Right lobe of liver (tissue), 6 donors: ENCODE measurements around the gene BMERB1. TPM values are rescaled to one million over a fixed set of nuclear protein-coding genes. Genes with fewer than 3 reads are reported as not detected.

Source experiments
- ATAC-seq, 4 donors: fragments of 200-7000 bp; cut with Tn5 transposase; one replicate each; pipeline ENCODE4 v1.9.1; 2020; ENCODE audit warnings: mild to moderate bottlenecking in 4 of 4, moderate library complexity in 4 of 4
- DNase-seq, 3 donors: peaks; one replicate each; pipeline ENCODE4 v3.0.0-alpha.2; 2020
- H3K27ac ChIP-seq, 3 donors: fragments of 200-600 bp; one replicate each; pipeline ENCODE4 v1.8.0; 2022
- H3K27me3 ChIP-seq, 2 donors: fragments of 200-600 bp; one replicate each; pipeline ENCODE4 v1.8.0; 2022
- H3K36me3 ChIP-seq, 4 donors: fragments of 200-600 bp; sonication (generic) in 1 of 4; one replicate each; pipeline versions ENCODE4 v1.5.1 to v1.8.0; 2017 to 2022; ENCODE audit warnings: control low read depth in 1 of 4
- H3K4me1 ChIP-seq, 4 donors: fragments of 200-600 bp; sonication (generic) in 1 of 4; one replicate each; pipeline versions ENCODE4 v1.5.1 to v1.8.0; 2017 to 2022; ENCODE audit warnings: control low read depth in 1 of 4
- H3K4me3 ChIP-seq, 3 donors: fragments of 200-600 bp; one replicate each; pipeline ENCODE4 v1.8.0; 2022
- H3K9me3 ChIP-seq, 4 donors: fragments of 200-600 bp; sonication (generic) in 1 of 4; one replicate each; pipeline versions ENCODE4 v1.5.1 to v1.8.0; 2017 to 2022; ENCODE audit warnings: control low read depth in 1 of 4
- POLR2A ChIP-seq: fragments of 450-650 bp; IDR thresholded peaks from one replicate; pipeline ENCODE4 v1.6.1; 2017; ENCODE audit warnings: antibody characterized with exemption, mild to moderate bottlenecking
- WGBS: methylation state at CpG from one replicate; pipeline ENCODE4 v1.1.6; 2018; ENCODE audit warnings: low coverage, low lambda C conversion rate; ENCODE audit not compliant: insufficient coverage; ENCODE audit errors: missing lambda C conversion rate; 5-methylcytosine and 5-hydroxymethylcytosine counted together
- intact Hi-C, 2 donors: fragments of 100-400 bp; cut with DNase I; formaldehyde crosslinking; loops; one replicate each; pipeline versions ENCODE4 v1.11.2 to v1.14.1; 2022
- total RNA-seq, 6 experiments: library from RNA; depleted of rRNA in 2 of 6; stranded (reverse); fragments of >200 nt in 2 of 6; fragmentation: NEBNext Ultra II Directional in 3 of 6; extraction: Animal tissue kit (Norgen Biotek cat#: 25700) in 3 of 6; gene quantifications; one replicate each; pipeline versions ENCODE4 v1.1.0 to v1.2.4, GENCODE V29; 2016 to 2023
- TF ChIP-seq, protein P1 (sequence below), 4 donors: fragments of 200-600 bp in 3 of 4; fragments of 450-650 bp in 1 of 4; IDR thresholded peaks; one replicate each; pipeline versions ENCODE4 v1.5.1 to v1.8.0; 2016 to 2022; ENCODE audit warnings: antibody characterized with exemption in 4 of 4, mild to moderate bottlenecking in 2 of 4
- donor health status: DM: no; HTN: yes; CAD: no.
- donor health status: DM: no; HTN: no; CAD: no.
- donor health status: DM: no; HTN: no; CAD: no.
- donor health status: DM: no; HTN: yes; CAD: no.
- donor health status: DM: no; HTN: yes; CAD: no.

The BMERB1 gene
- total RNA-seq, 6 experiments from 2014 or later, result 7.0 to 24.0 (median 10.5) TPM

DNA sequence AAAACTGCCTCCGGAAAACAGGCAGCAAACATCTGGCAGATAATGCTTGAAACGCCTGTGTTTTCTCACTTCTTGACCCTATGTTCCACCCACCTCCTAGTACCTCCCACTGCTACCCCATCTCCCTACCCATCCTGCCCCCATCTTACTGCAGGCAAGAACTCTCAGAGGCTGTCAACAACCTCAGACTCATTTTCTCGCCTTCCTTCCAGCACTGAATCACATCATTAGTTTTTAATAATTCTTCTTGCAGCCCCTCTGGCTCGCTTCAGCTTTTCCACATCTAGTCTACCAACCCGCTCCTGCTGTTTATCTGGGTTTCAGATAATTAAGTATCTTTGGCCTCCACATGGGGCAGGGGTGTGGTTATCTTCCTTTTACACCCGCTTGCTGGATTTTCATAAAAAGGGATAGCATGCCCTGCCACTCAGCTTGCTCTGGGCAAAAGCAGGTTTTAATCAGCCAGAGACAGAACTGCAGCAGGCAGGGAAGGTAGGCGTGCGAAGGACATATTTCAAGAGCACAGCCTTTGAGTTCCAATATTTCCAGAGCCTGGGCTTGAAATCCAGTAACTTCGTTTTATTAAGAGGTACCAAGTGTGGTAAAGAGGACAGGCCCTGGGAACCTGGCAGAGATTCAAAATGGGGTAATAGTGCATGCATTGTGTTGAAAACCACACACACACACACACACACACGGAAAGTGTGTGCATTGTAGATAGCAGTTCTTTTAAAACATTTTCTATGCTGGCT lies 87.5 kb downstream of the BMERB1 start:
- peaks cover 0 to 8% (median 3%) of the 10 kb centered on the region in 4 donors for H3K4me1 ChIP-seq

DNA sequence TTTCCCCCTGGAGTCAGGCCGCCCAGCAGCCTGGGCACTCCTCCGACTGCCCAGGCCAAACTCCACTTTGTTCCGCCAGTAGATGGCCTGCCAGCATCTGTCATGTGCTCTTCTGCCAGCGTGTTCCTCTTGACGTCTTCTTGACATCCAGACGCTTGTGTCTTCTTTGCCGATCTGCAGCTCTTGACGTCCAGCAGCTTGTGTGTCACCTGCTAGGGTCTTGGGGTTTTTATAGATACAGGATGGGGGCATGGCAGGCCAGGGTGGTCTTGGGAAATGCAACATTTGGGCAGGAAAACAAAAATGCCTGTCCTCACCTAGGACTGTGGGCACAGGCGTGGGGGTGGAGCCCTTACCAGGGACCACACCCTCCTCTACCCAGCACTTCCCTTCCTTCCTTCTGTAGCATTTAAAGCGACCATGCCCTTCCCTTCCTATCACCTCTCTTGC lies 88.7 kb downstream of the BMERB1 start:
- Histone ChIP-seq H3K4me3 (no peak overlapping the region), H3K27me3 (no peaks in the 10 kb centered on the region), H3K36me3 (no peaks in the 10 kb centered on the region), H3K27ac (peak overlapping the region in 1 of 3 donors; percentile 6), H3K4me1 (peaks cover 0 to 6% (median 3%) of the 10 kb centered on the region in 4 donors), H3K9me3 (no peaks in the 10 kb centered on the region)
- 3% methylated on average over 6 of the region's 10 CpGs for WGBS
- ATAC-seq (peak; percentile 74 to 88 (median 80)), DNase-seq (peak; percentile 54 to 65 (median 61))
- intact Hi-C loops, result no loop called here
- TF ChIP-seq POLR2A, result no peak
- TF ChIP-seq, protein P1, sequence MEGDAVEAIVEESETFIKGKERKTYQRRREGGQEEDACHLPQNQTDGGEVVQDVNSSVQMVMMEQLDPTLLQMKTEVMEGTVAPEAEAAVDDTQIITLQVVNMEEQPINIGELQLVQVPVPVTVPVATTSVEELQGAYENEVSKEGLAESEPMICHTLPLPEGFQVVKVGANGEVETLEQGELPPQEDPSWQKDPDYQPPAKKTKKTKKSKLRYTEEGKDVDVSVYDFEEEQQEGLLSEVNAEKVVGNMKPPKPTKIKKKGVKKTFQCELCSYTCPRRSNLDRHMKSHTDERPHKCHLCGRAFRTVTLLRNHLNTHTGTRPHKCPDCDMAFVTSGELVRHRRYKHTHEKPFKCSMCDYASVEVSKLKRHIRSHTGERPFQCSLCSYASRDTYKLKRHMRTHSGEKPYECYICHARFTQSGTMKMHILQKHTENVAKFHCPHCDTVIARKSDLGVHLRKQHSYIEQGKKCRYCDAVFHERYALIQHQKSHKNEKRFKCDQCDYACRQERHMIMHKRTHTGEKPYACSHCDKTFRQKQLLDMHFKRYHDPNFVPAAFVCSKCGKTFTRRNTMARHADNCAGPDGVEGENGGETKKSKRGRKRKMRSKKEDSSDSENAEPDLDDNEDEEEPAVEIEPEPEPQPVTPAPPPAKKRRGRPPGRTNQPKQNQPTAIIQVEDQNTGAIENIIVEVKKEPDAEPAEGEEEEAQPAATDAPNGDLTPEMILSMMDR (IDR thresholded peaks at IDR 0.05), result peak; percentile 39 to 55 (median 42)

More for the DNA sequence above, 87.5 kb downstream of the BMERB1 start:
- ATAC-seq, result peak in 1 of 4 donors; percentile 23
- intact Hi-C loops, result no loop called here
- H3K27ac ChIP-seq, result peak overlapping the region in 1 of 3 donors; percentile 51
- no peak overlapping the region for H3K4me3 ChIP-seq
- no peak for DNase-seq
- WGBS, result 64% methylated on average over 10 of the region's 10 CpGs
- TF ChIP-seq, protein P1 (IDR thresholded peaks at IDR 0.05), result no peak
- no peak for TF ChIP-seq POLR2A
- no peaks in the 10 kb centered on the region for H3K9me3 ChIP-seq
- no peaks in the 10 kb centered on the region for H3K27me3 ChIP-seq
- H3K36me3 ChIP-seq, result no peaks in the 10 kb centered on the region

DNA sequence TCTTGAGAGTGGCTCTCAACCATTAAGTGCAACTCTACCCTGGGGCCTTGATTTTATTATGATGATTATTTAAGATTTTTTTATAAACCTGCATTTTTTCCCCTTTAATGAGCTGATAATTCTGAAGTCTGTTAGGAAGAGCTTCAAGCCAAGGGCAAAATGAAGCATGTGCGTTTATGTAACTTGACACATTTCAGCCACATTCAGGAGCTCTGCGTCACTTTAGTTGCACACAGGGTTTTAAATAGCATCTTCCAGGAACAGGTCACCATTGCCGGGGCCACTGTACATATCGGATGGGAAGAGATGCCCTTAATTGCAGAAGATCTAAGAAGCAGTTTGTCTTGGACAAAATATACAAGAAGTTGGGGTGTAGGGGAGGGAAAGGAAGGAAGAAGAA lies 89.6 kb downstream of the BMERB1 start:
- Histone ChIP-seq H3K27ac (no peak overlapping the region), H3K4me3 (no peak overlapping the region), H3K36me3 (no peaks in the 10 kb centered on the region), H3K27me3 (no peaks in the 10 kb centered on the region), H3K9me3 (no peaks in the 10 kb centered on the region), H3K4me1 (peaks cover 0 to 5% (median 2%) of the 10 kb centered on the region in 4 donors)
- DNase-seq, result no peak
- intact Hi-C loops, result no loop called here
- TF ChIP-seq POLR2A, result no peak
- TF ChIP-seq, protein P1 (IDR thresholded peaks at IDR 0.05), result no peak
- ATAC-seq, result no peak
- WGBS, result 91% methylated on average over 4 of the region's 4 CpGs

DNA sequence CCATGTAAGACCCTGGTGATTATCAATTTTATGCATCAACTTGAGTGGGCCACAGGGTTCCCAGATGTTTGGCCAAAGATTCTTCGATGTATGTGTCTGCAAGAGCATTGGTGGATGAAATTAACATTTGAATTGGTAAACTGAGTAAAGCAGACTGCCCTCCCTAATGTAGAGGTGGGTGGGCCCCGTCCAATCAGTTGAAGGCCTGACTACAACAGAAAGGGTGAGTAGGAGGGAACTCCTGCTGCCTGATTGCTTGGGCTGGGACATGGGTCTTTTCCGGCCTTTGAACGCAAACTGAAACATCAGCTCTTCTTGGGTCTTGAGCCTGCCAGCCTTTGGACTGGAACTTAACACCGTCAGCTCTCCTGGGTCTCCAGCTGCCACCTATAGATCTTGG lies 90.6 kb downstream of the BMERB1 start:
- no peaks in the 10 kb centered on the region for H3K9me3 ChIP-seq
- no peaks in the 10 kb centered on the region for H3K36me3 ChIP-seq
- H3K27me3 ChIP-seq, result no peaks in the 10 kb centered on the region
- ATAC-seq, result no peak
- H3K27ac ChIP-seq, result no peak overlapping the region
- H3K4me1 ChIP-seq, result peaks cover 0 to 4% (median under 1%) of the 10 kb centered on the region in 4 donors
- WGBS, result 80% methylated on average over 3 of the region's 5 CpGs
- no peak for TF ChIP-seq POLR2A
- TF ChIP-seq, protein P1 (IDR thresholded peaks at IDR 0.05), result no peak
- intact Hi-C loops, result no loop called here
- DNase-seq, result no peak
- no peak overlapping the region for H3K4me3 ChIP-seq
